GM18505 (cell line): Measurements from ENCODE around the gene HECTD1.
"Not testable (repeated sequence)": the region's sequence is repeated elsewhere in the genome, so short reads cannot be mapped to it uniquely, and the experiment has no call there.

Experiments used
- ATAC-seq: cut with Tn5 transposase; IDR thresholded peaks from one replicate; pipeline ENCODE4 v1.9.1; 2021; ENCODE audit not compliant: unreplicated experiment
- POLR2A ChIP-seq: IDR thresholded peaks from 4 replicates; pipeline ENCODE4 v1.6.1; 2011; ENCODE audit warnings: borderline replicate concordance; ENCODE audit not compliant: insufficient read depth, insufficient read length; ENCODE audit errors: extremely low read depth

HECTD1 gene

GRCh38 chr14:31070431-31070830 is 137.2 kb downstream of the HECTD1 start:
- no peak for ATAC-seq
- no peak for TF ChIP-seq POLR2A

GRCh38 chr14:31069343-31069742 is 138.2 kb downstream of the HECTD1 start:
- ATAC-seq = no peak
- TF ChIP-seq POLR2A = no peak

- no peak for ATAC-seq
- TF ChIP-seq POLR2A = no peak
Observed at GRCh38 chr14:31068235-31068634, 139.4 kb downstream of the HECTD1 start.

- ATAC-seq = not testable (repeated sequence)
Observed at GRCh38 chr14:31062908-31063307, 144.7 kb downstream of the HECTD1 start.

GRCh38 chr14:31060253-31060875 is 147.2 kb downstream of the HECTD1 start:
- no peak for ATAC-seq
- TF ChIP-seq POLR2A = no peak

GRCh38 chr14:31059152-31059924 is 148.3 kb downstream of the HECTD1 start:
- no peak for ATAC-seq
- no peak for TF ChIP-seq POLR2A

GRCh38 chr14:31057701-31058364 is 149.8 kb downstream of the HECTD1 start:
- no peak for TF ChIP-seq POLR2A
- ATAC-seq = no peak

GRCh38 chr14:31057035-31057434 is 150.6 kb downstream of the HECTD1 start:
- no peak for ATAC-seq
- no peak for TF ChIP-seq POLR2A

- not testable (repeated sequence) for ATAC-seq
Observed at GRCh38 chr14:31052905-31053586, 154.5 kb downstream of the HECTD1 start.

GRCh38 chr14:31051511-31051910 is 156.1 kb downstream of the HECTD1 start:
- TF ChIP-seq POLR2A = no peak
- ATAC-seq = no peak

GRCh38 chr14:31051023-31051422 is 156.6 kb downstream of the HECTD1 start:
- no peak for ATAC-seq
- TF ChIP-seq POLR2A = no peak
